NCI-H2196 (cell line): ENCODE measurements around the gene MTRFR.
"Not testable (repeated sequence)": the region's sequence is repeated elsewhere in the genome, so short reads cannot be mapped to it uniquely, and the experiment has no call there.

ENCODE experiments used
- DNase-seq: peaks from one replicate; lab custom pipeline; 2025; ENCODE audit not compliant: unreplicated experiment; lab: John Stamatoyannopoulos, UW

The MTRFR gene

DNA sequence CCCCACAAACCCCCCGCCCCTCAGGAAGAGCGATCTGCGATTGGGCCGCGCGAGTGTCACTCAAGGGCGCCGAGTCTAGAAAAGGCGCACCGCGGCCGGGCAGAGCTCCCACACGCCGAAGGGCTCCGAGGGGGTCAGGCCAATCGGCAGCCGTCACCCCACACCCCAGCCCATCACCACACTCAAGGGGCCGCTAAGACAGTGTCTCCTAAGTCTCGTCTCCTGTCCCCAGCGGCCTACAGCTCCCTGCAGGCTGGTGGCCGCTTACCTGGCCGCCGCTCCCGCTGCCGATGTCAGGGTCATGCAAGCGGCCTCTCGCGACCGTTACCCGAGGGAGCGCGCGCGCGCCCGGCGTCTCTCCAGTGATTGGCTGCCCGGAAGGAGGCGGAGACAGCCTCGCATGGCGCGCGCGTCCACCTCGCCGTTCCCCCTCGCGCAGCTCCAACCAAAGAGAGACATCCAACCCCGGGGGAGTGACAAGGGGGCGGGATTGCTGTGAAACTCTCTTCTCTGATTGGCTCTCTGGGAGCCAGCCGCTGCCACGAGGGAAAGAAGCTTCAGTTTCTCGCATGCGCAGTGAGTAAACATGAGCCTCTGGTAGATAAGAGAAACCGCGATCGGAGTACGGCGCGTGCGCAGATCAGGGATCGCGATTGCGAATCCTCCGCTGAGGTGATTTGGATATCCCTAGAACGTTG is at the start of gene MTRFR, which contains the start of gene MPHOSPH9:
MTRFR (plus strand) TSS at position 630 of the 698 bp plus-strand sequence. CDS start 20,239 bp downstream, outside the sequence.
MPHOSPH9 (minus strand) TSS at position 335 of the 698 bp plus-strand sequence. CDS start 2,777 bp downstream, outside the sequence.
- peak; percentile 99 for DNase-seq

DNA sequence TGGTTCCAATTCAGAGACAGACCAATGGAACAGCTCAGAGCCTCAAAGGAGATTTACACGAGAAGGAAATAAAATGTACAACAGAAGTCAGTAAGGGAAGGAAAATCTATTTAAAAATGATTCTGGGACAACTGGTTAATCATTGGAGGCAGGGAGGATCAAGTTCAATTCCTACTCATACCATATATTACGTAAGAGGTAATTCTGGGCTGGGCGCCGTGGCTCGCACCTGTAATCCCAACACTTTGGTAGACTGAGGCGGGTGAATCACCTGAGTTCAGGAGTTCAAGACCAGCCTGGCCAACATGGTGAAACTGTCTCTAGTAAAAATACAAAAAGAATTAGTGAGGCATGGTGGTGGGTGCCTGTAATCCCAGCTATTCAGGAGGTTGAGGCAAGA is 45.6 kb upstream of the MTRFR start:
- DNase-seq: no peak

DNA sequence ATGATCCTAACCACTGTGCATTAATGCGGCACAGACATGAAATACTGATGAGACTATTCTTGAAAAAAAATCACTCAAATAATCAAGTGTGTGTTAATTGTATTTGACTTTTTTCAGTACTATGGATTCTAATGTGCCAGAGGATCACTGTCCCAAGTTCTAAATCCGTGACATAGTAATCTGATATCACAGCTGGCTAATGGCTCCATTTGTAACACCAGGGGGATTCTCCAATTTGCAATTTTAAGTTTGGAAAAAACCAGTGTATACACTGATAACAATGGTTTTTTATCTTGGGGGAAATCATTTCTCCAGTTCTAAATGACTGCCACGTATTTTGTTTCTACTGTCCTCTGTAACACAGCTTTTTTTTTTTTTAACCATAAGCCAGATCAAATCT is 33.3 kb upstream of the MTRFR start:
- DNase-seq: no peak

DNA sequence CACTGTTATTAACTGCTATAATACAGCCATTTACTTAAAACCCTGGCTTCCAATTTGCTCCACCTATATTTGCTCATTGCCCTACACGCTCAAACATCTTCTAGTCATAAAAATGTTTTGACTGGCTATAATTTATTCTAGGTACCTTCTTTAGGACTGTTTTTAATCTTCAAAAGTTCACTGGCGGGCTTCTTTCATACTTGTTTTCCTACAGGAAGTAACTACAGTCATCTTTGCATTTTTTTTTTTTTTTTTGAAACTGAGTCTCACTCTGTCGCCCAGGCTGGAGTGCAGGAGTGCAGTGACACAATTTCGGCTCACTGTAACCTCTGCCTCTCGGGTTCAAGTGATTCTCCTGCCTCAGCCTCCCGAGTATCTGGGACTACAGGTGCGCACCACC is 32.8 kb upstream of the MTRFR start:
- no peak for DNase-seq

DNA sequence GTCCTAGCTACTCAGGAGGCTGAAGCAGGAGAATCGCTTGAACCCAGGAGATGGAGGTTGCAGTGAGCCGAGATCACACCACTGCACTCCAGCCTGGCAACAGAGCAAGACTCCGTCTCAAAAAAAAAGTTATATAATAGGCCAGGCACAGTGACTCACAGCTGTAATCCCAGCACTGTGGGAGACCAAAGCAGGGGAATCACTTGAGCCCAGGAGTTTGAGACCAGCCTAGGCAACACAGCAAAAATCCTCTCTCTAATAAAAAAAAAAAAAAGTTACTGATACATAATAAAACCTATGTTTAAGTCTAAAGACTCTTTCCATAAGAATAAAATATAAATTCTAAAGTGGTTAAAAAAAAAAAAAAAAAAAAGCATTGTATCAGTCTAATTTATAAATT is 26.4 kb upstream of the MTRFR start:
- not testable (repeated sequence) for DNase-seq

DNA sequence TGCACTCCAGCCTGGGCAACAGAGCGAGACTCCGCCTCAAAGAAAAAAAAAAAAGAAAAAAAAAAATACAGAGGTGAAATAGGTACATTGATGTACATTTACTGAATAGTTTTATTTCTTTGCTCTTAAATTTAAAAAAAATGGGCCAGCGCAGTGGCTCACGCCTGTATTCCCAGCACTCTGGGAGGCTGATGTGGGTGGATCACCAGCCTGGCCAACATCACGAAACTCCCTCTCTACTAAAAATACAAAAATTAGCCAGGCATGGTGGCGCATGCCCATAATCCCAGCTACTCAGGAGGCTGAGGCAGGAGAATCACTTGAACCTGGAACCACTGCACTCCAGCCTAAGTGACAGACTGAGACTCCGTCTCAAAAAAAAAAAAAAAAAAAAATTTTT is 25.4 kb upstream of the MTRFR start:
- not testable (repeated sequence) for DNase-seq

DNA sequence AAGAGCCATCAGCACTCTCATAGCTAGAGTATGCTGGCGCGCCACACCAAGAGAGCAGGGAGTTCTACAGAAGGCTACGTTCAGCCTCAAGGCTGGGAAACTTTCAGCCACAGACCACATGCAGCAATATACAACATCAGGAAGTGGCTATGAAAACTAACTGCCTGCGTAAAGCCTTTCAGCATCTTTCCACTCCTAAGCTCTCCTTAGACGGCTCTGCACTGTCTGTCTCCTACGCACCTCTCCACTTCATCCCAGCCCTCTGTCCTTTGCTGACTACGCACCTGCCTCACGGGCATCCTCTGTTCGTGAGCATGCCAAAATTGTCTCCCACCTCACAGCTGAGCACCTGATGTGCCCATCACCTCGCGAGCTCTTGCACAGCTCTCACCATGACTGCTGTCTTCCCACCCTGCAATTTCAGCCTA is 10.0 kb upstream of the MTRFR start:
- DNase-seq: no peak

DNA sequence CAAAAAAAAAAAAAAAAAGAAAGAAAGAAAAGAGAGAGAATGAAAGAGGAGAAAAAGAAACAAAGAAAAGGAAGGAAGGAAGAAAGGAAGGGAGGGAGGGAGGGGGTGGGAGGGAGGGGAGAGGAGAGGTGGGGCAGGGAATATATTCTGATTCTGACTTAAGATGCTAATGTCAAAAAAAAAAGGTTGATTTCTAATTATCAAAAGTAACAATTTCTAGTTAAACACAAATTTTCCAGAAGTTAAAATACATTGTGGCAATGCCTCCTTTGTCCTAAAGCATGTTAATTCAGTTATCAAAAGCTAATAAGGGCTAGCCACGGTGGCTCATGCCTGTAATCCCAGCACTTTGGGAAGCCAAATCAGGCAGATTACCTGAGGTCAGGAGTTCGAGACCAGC is 7.8 kb upstream of the MTRFR start:
- no peak for DNase-seq

DNA sequence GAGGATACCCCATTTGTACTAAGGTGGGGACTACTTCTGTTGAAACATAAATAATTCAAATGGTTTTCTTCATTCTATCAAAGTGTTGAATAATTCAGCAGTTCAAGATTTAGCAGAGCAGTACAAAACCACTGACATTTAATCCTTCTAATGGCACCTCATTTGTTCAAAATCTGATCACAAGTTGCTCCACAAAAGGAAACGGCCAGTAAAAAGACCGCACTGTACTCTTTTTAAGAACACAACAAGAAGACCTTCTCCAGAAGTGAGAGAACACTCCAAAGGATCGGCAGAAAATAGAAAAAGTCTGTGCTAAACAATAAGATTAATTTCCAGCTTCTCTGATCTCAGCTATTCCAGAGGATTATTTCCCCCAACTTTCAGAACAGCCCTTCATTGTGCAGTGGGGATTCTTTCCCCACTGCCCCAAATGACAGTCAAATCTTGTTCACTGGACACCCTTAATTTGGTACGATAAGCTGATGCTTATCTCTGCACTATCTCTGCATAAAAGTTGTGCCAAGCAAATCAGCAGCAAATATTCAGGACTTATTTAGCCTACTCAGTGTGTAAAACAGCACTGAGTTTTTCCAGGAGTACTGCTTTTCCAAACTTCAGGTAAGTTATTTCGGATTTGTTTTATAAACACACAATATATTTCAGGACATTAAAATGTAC is 5.5 kb upstream of the MTRFR start:
- DNase-seq: no peak

DNA sequence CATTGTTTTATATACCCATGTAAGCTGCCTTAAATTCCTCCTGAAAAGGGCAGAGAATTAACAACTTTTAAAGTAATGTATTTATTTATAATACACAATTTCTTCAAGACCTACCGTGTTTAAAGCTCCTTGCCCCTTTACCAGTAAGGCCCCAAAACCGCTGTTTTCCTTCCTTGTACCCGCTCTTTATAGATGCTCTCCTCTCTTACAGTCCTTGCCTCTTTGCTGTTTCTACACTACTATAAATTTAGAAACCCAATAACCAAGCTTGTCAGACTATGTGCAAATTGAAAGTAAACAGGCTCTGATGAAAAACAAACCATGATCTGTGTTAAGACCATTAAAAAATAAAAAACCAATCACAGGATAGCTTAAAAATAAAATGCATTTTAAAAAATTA is 4.2 kb upstream of the MTRFR start:
- DNase-seq: no peak

DNA sequence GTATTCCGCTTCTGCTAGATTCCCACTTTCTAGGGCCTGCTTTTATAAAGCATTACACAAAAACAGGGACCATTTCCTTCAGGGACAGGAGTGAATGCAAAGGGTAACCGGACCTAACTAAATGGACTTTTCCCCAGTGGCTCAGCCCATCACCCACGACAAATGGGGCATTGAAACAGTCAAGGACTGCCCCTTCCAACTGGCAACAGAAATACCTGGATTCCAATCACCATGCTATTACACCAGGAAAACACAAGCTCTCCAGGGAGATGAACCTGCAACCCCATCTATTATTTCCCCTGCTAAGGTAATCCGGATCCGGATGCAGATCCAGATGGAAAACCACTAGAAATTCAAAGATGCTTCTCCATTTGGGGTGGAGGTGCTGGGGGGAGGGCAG is 1.3 kb upstream of the MTRFR start:
- no peak for DNase-seq

DNA sequence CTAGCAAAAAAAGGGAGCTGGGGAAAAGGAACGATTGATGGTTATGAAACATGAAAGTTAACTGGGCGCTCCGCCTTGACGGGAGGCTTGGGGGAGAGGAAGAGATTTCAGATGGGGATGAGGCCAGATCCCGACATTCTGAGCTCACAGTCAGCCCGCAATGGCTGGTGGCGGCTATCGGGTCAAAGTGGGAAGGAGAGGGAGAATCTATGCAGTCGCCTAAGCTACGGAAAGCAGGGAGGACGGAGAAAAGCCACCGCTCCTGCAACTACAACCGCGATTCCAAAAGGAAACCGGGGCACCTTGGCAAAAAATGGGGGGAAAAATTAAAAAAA is 797 bp upstream of the MTRFR start:
- DNase-seq: no peak

DNA sequence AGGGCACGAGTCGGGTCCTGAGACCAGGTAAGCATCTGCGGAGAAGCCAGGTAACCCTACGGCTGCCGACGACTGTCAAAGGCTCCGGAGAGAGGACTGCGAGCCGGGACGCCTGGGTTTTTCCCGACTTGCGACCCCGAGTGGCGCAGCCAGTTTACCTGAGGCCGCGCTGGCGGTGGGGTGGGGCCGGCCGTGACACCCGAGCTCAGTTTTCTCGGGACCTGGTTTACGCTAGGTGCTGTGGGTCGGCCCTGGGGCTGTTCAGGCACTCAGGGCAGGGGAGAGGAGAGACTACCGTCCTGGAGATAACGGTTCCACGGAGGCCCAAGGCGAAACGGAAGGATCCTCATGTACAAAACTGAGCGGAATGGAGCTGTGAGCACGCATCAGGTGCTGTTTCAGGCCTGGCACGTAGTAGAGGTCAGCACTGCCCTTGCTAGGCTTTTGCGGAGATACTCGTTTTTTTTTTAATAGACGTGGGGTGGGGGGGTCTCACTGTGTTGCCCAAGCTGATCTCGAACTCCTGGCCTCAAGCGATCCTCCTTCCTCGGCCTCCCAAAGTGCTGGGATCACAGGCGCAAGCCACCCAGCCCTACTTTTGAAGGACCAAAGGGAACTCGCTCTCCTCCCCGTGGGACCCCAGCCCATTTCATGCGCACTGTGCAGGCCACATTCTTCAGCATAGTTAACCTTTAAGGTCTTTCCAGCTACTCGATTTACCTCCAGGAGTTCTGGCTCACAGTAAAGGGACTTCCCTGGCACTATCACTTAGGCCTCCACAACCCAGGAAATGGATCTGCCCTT is 471 bp downstream of the MTRFR start:
- no peak for DNase-seq

DNA sequence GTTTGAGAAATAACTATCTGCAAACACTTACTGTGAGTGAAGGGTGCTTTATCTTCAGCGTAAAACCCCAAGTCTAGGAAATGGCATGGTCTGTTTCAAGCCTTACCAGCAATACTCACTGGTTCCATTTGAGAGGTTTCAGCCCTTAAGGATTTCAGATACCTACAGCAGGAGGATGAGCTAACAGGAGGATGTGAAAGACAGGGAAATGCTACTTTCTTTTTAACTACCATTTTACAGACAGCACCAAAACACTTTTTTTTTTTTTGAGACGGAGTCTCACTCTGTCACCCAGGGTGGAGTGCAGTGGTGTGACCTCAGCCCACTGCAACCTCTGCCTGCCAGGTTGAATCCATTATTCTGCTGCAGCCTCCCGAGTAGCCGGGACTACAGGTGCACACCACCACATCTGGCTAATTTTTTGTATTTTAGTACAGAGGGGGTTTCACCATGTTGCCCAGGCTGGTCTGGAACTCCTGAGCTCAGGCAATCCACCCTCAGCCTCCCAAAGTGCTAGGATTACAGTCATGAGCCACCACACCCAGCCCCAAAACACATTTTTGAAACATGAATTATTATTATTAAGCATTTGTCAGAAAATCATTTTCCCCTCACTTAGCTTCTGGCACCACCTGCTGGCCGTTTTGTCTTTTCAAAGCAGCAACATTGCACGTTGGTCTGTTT is 4.6 kb downstream of the MTRFR start:
- peak; percentile 69 for DNase-seq

DNA sequence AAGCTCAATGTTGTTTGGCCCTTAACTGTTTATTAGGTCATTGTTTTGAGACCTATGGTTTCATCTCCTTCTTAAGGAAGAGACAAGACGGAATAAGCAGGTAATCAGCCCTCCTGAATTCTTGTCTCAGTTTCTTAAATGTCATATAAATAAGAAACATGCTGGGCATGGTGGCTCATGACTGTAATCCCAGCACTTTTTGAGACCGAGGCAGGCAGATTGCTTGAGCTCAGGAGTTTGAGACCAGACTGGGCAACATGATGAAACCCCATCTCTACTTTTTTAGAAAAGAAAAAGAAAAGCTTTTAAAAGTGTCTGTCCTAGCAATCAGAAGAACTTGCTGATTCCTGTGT is 5.1 kb downstream of the MTRFR start:
- DNase-seq: no peak

DNA sequence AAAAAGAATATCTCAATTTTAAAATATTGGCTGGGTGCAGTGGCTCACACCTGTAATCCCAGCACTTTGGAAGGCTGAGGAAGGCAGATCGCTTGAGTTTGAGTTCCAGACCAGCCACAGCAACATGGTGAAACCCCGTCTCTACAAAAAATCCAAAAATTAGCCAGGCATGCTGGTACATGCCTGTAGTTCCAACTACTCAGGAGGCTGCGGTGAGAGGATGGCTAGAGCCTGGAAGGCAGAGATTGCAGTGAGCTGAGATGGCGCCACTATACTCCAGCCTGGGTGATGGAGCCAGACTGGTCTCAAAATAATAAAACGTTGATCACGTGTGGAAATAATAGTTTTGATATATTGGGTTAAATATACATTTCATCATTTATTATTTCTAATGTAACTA is 5.7 kb downstream of the MTRFR start:
- DNase-seq: no peak

DNA sequence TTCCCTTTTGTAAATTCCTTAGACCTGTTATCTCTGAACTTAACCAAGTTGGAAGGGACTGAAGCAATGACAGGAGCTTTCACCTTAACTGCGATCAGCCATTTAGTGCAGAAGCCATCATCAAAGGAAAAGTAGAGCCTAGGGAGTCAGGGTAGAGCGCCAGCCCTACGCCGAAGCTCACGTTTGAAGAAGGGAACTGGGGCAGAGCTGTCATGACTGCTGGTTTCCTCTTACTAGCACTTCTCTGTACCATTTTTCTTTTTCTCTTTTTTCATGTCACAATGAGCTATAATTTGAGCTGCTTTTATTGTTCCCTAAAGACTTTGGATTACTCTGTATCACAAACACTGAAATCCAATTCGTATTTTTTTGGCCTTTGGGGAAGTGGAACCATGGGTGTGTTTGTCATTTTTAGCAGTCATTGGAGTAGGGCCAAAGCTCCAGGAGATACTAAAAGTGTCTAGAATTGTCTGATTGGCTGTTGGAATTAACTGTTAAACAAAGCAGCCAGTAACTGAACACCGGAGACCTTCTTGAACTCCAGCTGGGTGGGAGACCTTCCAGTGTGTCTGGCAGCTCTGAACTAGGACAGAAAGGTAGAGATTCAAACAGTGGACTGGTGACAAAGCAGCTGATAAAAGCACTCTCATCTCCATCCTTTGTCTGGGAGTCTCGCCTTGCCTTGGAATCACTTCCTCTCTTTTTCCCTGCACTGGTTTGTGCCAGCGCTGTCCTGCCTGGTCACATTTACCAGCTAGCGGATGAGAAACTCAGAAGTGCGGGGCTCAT is 9.1 kb downstream of the MTRFR start:
- DNase-seq: peak; percentile 64

DNA sequence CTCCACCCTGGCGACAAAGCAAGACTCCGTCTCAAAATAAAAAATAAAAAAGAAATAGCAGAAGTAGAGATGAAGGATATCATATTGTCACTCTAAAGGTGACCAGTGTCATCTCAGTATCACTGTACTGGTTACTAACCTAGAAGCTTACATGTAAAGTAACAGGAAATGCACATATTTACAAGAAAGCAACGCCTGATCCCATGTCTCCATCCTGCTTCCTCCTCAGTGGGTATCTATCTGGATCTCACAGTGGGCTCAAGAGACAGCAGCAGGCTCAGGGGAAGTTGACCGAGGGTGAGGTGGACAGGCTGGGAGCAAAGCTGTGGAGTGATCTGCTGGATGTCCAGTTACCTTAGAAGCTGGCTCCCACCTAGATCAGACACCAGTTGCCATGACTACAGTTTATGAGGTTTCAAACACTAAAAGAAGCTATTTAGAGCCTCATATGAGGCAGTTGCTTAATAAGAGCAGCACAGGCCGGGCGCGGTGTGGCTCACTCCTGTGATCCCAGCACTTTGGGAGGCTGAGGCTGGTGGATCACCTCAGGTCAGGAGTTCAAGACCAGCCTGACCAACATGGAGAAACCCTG is 10.5 kb downstream of the MTRFR start:
- no peak for DNase-seq

DNA sequence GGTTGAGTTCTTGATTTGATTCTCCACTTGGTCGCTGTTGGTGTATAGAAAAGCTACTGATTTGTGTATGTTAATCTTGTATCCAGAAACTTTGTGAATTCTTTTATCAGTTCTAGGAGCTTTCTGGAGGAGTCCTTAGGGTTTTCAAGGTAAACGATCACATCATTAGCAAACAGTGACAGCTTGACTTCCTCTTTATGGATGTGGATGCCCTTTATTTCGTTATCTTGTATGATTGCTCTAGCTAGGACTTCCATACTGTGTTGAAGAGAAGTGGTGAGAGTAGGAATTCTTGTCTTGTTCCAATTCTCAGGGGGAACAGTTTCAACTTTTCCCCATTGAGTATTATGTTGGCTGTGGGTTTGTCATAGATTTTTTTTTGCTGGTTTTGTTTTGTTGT is 12.4 kb downstream of the MTRFR start:
- DNase-seq: no peak

DNA sequence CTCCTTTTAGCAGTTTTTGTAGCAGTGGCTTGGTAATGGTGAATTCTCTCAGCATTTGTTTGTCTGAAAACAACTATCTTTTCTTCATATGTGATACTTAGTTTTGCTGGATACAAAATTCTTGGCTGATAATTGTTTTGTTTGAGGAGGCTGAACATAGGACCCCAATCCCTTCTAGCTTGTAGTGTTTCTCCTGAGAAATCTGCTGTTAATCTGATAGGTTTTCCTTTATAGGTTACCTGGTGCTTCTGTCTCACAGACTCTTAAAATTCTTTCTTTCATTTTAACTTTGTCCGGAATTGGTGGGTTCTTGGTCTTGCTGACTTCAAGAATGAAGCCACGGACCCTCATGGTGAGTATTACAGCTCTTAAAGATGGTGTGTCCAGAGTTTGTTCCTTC is 14.9 kb downstream of the MTRFR start:
- not testable (repeated sequence) for DNase-seq
